ENCODE results near the gene APBA3.

The APBA3 gene

GRCh38 chr19:3785938-3786824 is 24.7 kb upstream of the APBA3 start, which contains the start of gene MATK:
Gene MATK (minus strand): TSS chr19:3786381. CDS start chr19:3785135, 1,246 bp downstream.
- peak; percentile 8 for DNase-seq

GRCh38 chr19:3785451-3785937 is 24.0 kb upstream of the APBA3 start:
- peak; percentile 2 for DNase-seq

- no peak for DNase-seq
Observed at GRCh38 chr19:3784607-3785450, 23.3 kb upstream of the APBA3 start.

- peak; percentile 0 for DNase-seq
Observed at GRCh38 chr19:3783660-3784584, 22.4 kb upstream of the APBA3 start.

GRCh38 chr19:3782903-3783302 is 21.4 kb upstream of the APBA3 start:
- DNase-seq, result no peak

GRCh38 chr19:3782330-3782729 is 20.8 kb upstream of the APBA3 start:
- no peak for DNase-seq

GRCh38 chr19:3781603-3782002 is 20.1 kb upstream of the APBA3 start:
- no peak for DNase-seq

- no peak for DNase-seq
Observed at GRCh38 chr19:3780786-3781304, 19.4 kb upstream of the APBA3 start.

- DNase-seq, result no peak
Observed at GRCh38 chr19:3778899-3779723, 17.6 kb upstream of the APBA3 start.

GRCh38 chr19:3778104-3778867 is 16.8 kb upstream of the APBA3 start:
- DNase-seq, result no peak

- no peak for DNase-seq
Observed at GRCh38 chr19:3776479-3777040, 15.1 kb upstream of the APBA3 start.

GRCh38 chr19:3775831-3776230 is 14.3 kb upstream of the APBA3 start:
- no peak for DNase-seq

GRCh38 chr19:3775374-3775711 is 13.9 kb upstream of the APBA3 start:
- DNase-seq, result no peak

GRCh38 chr19:3774621-3775373 is 13.3 kb upstream of the APBA3 start:
- no peak for DNase-seq

- DNase-seq, result no peak
Observed at GRCh38 chr19:3773814-3774515, 12.5 kb upstream of the APBA3 start.

- no peak for DNase-seq
Observed at GRCh38 chr19:3771906-3772455, 10.5 kb upstream of the APBA3 start, which contains the start of gene RAX2. Gene RAX2 (minus strand): TSS chr19:3772228. CDS start chr19:3771742, 486 bp downstream.

GRCh38 chr19:3771000-3771905 is 9.8 kb upstream of the APBA3 start:
- DNase-seq, result no peak
